Measurements from ENCODE around the gene RPRD1A. TPM values are rescaled to one million over a fixed set of nuclear protein-coding genes. Genes with fewer than 3 reads are reported as not detected.

RPRD1A gene
- total RNA-seq, 3 donors from 2014 or later = 51.5 to 76.8 (median 59.3) TPM

- no peaks in the 10 kb centered on the region for H3K36me3 ChIP-seq
- no peak for DNase-seq (ENCODE audit: low spot score in 2 of 2)
- no peak overlapping the region for H3K4me3 ChIP-seq
- no peaks in the 10 kb centered on the region for H3K4me1 ChIP-seq
- H3K27me3 ChIP-seq = no peaks in the 10 kb centered on the region
- TF ChIP-seq POLR2A (IDR thresholded peaks at IDR 0.05) (no peak), POLR2AphosphoS5 (IDR thresholded peaks at IDR 0.05) (no peak), CTCF (IDR thresholded peaks at IDR 0.05) (no peak)
- H3K9me3 ChIP-seq = peaks cover 4 to 8% of the 10 kb centered on the region in 2 donors
- intact Hi-C loops (cut with DNase I; ENCODE audit: low total_unique reads) = no loop called here
- H3K27ac ChIP-seq = no peak overlapping the region
Measured at GRCh38 chr18:36043153-36043552, 24.2 kb downstream of the RPRD1A start.

- Histone ChIP-seq H3K4me1 (no peaks in the 10 kb centered on the region), H3K36me3 (no peaks in the 10 kb centered on the region), H3K9me3 (peaks cover 9 to 13% of the 10 kb centered on the region in 2 donors), H3K4me3 (no peak overlapping the region), H3K27me3 (no peaks in the 10 kb centered on the region), H3K27ac (no peak overlapping the region)
- intact Hi-C loops (cut with DNase I; ENCODE audit: low total_unique reads) = no loop called here
- no peak for TF ChIP-seq CTCF (IDR thresholded peaks at IDR 0.05)
- TF ChIP-seq POLR2AphosphoS5 (IDR thresholded peaks at IDR 0.05) = no peak
- no peak for DNase-seq (ENCODE audit: low spot score in 2 of 2)
Measured at GRCh38 chr18:36041146-36041545, 26.2 kb downstream of the RPRD1A start.

GRCh38 chr18:36038102-36038663, 29.2 kb downstream of the RPRD1A start:
- Histone ChIP-seq H3K4me3 (no peak overlapping the region), H3K27ac (no peak overlapping the region), H3K9me3 (peaks cover 9 to 13% of the 10 kb centered on the region in 2 donors), H3K4me1 (peaks cover 0 to 4% of the 10 kb centered on the region in 2 donors), H3K27me3 (no peaks in the 10 kb centered on the region), H3K36me3 (no peaks in the 10 kb centered on the region)
- no peak for DNase-seq (ENCODE audit: low spot score in 2 of 2)
- intact Hi-C loops (cut with DNase I; ENCODE audit: low total_unique reads) = no loop called here
- TF ChIP-seq CTCF (IDR thresholded peaks at IDR 0.05) = no peak
- TF ChIP-seq POLR2AphosphoS5 (IDR thresholded peaks at IDR 0.05) = no peak
- TF ChIP-seq POLR2A (IDR thresholded peaks at IDR 0.05) = no peak

GRCh38 chr18:36035253-36035652, 32.1 kb downstream of the RPRD1A start:
- DNase-seq (ENCODE audit: low spot score in 2 of 2) = no peak
- Histone ChIP-seq H3K9me3 (peaks cover 9 to 13% of the 10 kb centered on the region in 2 donors), H3K27me3 (no peaks in the 10 kb centered on the region), H3K36me3 (no peaks in the 10 kb centered on the region), H3K4me1 (peaks cover 0 to 4% of the 10 kb centered on the region in 2 donors), H3K27ac (no peak overlapping the region), H3K4me3 (no peak overlapping the region)
- intact Hi-C loops (cut with DNase I; ENCODE audit: low total_unique reads) = no loop called here
- TF ChIP-seq POLR2AphosphoS5 (IDR thresholded peaks at IDR 0.05) = no peak
- TF ChIP-seq CTCF (IDR thresholded peaks at IDR 0.05) = no peak
- no peak for TF ChIP-seq POLR2A (IDR thresholded peaks at IDR 0.05)

GRCh38 chr18:36034299-36034895, 33.0 kb downstream of the RPRD1A start:
- intact Hi-C loops (cut with DNase I; ENCODE audit: low total_unique reads) = no loop called here
- H3K4me1 ChIP-seq = peaks cover 0 to 4% of the 10 kb centered on the region in 2 donors
- no peaks in the 10 kb centered on the region for H3K27me3 ChIP-seq
- DNase-seq (ENCODE audit: low spot score in 2 of 2) = no peak
- peaks cover 9 to 13% of the 10 kb centered on the region in 2 donors for H3K9me3 ChIP-seq
- no peaks in the 10 kb centered on the region for H3K36me3 ChIP-seq
- no peak overlapping the region for H3K4me3 ChIP-seq
- no peak for TF ChIP-seq CTCF (IDR thresholded peaks at IDR 0.05)
- no peak for TF ChIP-seq POLR2A (IDR thresholded peaks at IDR 0.05)
- TF ChIP-seq POLR2AphosphoS5 (IDR thresholded peaks at IDR 0.05) = no peak
- no peak overlapping the region for H3K27ac ChIP-seq

All from breast epithelium (tissue), 4 donors.